A673 (cell line): ENCODE measurements around the gene USH1C. TPM values are rescaled to one million over a fixed set of nuclear protein-coding genes. Genes with fewer than 3 reads are reported as not detected.

Experiments used
- BruUV-seq: library from RNA; stranded (reverse); fragments of 400-500 nt; replicated peaks from 2 replicates; lab custom pipeline; 2021; lab: Mats Ljungman, UMichigan
- CTCF ChIA-PET: fragments of 300-600 bp; sonication (Branson Sonifier 250); formaldehyde crosslinking; loops from one replicate; lab custom pipeline; 2022; ENCODE audit warnings: antibody characterized with exemption; lab: Charles Lee
- POLR2A ChIA-PET: fragments of 300-600 bp; sonication (Branson Sonifier 250); formaldehyde crosslinking; loops from one replicate; lab custom pipeline; 2022; ENCODE audit warnings: antibody characterized with exemption; ENCODE audit not compliant: low non-redundant PET; lab: Charles Lee
- DNase-seq: peaks from one replicate; pipeline ENCODE4 v3.0.0-alpha.2; 2015; ENCODE audit warnings: low spot score
- H3K27ac ChIP-seq: fragments of 200-600 bp; sonication (generic); 2 replicates; pipeline ENCODE4 v1.5.1; 2016; ENCODE audit warnings: mixed run types, low read depth, mild to moderate bottlenecking, mixed read lengths, antibody characterized with exemption, low read length; ENCODE audit not compliant: poor library complexity, severe bottlenecking
- H3K27me3 ChIP-seq: fragments of 200-600 bp; sonication (generic); replicated peaks from 2 replicates; pipeline ENCODE4 v1.6.1; 2017; ENCODE audit warnings: mixed run types, low read depth, mild to moderate bottlenecking, mixed read lengths, antibody characterized with exemption, low read length; ENCODE audit not compliant: insufficient read depth, poor library complexity
- H3K36me3 ChIP-seq: fragments of 200-600 bp; sonication (generic); 2 replicates; pipeline ENCODE4 v1.6.1; 2016; ENCODE audit warnings: mixed run types, mild to moderate bottlenecking, mixed read lengths, antibody characterized with exemption, low read length; ENCODE audit not compliant: insufficient read depth, poor library complexity, severe bottlenecking
- H3K4me1 ChIP-seq: fragments of 200-600 bp; sonication (generic); 2 replicates; pipeline ENCODE4 v1.6.1; 2017; ENCODE audit warnings: mixed run types, mild to moderate bottlenecking, mixed read lengths, antibody characterized with exemption, low read length; ENCODE audit not compliant: insufficient read depth, poor library complexity, severe bottlenecking
- H3K4me3 ChIP-seq: fragments of 200-600 bp; sonication (generic); 2 replicates; pipeline ENCODE4 v1.5.1; 2016; ENCODE audit warnings: low read depth, mixed run types, mild to moderate bottlenecking, mixed read lengths, low read length; ENCODE audit not compliant: poor library complexity, severe bottlenecking
- H3K9me3 ChIP-seq: fragments of 200-600 bp; sonication (generic); 2 replicates; pipeline ENCODE4 v1.6.1; 2016; ENCODE audit warnings: mixed run types, low read depth, mild to moderate bottlenecking, mixed read lengths, antibody characterized with exemption, low read length; ENCODE audit not compliant: poor library complexity, severe bottlenecking
- EZH2 ChIP-seq: fragments of 200-600 bp; sonication (generic); IDR thresholded peaks from 2 replicates; pipeline ENCODE4 v1.6.1; 2017; ENCODE audit warnings: borderline replicate concordance, low read depth, mild to moderate bottlenecking, mixed read lengths, antibody characterized with exemption, low read length; ENCODE audit not compliant: poor library complexity, severe bottlenecking
- intact Hi-C: fragments of 100-400 bp; cut with micrococcal nuclease; formaldehyde crosslinking; loops from one replicate; pipeline ENCODE4 v1.10.0; 2022; ENCODE audit not compliant: unreplicated experiment
- total RNA-seq: library from RNA; stranded (reverse); gene quantifications from 2 replicates; pipeline ENCODE4 v1.2.3, GENCODE V29; 2021
- TF ChIP-seq, protein P1 (sequence below): fragments of 300-800, 200-600 bp; sonication (generic); conservative IDR thresholded peaks from 2 replicates; pipeline ENCODE4 v1.5.1; 2017; ENCODE audit warnings: low read depth, mild to moderate bottlenecking, antibody characterized with exemption, low read length, moderate library complexity, mixed read lengths

USH1C gene
- total RNA-seq, 1 experiment from 2014 or later: not detected

DNA sequence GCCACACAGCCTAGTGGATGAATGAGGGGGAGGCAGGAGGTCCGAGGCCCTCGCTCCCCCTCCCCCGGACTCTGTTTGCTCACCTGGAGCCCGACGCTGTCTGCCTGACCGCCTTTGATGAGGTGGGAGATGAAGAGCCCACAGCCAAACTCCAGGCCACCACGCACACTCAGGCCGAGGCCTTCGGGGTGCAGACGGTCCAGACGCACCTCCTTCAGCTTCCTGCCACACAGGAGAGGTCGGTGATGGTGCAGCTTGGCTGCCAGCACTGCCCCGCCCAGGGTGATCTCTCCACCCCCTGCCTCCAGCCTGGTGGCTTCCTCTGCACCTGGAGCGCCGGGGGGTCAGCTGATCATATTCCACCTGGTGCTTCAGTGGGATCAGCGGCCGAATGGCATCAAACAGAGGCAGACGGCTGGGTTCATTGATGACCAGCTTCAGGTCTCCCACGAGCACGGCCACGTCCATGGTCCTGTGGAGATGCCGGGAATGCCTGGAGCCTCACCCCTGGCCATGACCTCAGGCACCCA is 13.1 kb downstream of the USH1C start:
- DNase-seq: no peak
- no peak for TF ChIP-seq EZH2
- TF ChIP-seq, protein P1, sequence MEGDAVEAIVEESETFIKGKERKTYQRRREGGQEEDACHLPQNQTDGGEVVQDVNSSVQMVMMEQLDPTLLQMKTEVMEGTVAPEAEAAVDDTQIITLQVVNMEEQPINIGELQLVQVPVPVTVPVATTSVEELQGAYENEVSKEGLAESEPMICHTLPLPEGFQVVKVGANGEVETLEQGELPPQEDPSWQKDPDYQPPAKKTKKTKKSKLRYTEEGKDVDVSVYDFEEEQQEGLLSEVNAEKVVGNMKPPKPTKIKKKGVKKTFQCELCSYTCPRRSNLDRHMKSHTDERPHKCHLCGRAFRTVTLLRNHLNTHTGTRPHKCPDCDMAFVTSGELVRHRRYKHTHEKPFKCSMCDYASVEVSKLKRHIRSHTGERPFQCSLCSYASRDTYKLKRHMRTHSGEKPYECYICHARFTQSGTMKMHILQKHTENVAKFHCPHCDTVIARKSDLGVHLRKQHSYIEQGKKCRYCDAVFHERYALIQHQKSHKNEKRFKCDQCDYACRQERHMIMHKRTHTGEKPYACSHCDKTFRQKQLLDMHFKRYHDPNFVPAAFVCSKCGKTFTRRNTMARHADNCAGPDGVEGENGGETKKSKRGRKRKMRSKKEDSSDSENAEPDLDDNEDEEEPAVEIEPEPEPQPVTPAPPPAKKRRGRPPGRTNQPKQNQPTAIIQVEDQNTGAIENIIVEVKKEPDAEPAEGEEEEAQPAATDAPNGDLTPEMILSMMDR: no peak
- Histone ChIP-seq H3K4me1 (no peaks in the 10 kb centered on the region), H3K36me3 (no peaks in the 10 kb centered on the region), H3K4me3 (no peak overlapping the region), H3K27me3 (no peaks in the 10 kb centered on the region), H3K9me3 (no peaks in the 10 kb centered on the region), H3K27ac (no peak overlapping the region)
- intact Hi-C loops: no loop called here
- no TSS peak for BruUV-seq
- ChIA-PET POLR2A (no interaction called here), CTCF (no interaction called here)

DNA sequence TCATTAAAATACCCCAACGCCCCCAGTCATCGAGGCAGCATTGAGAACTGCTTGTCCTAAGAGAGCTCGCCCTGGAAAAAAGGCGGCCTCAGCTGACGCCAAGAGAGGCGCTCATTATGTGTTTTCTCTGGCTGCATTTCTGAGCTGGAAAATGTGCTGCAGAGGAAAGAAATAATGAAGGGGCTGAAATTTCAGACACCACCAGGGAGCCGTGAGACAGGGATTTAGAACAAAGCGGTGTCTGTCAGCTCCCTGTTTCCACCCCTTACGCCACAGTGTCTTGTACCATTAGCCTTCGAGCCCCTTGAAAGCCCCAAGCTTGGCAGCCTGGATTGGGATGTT is 14.4 kb downstream of the USH1C start:
- Histone ChIP-seq H3K36me3 (no peaks in the 10 kb centered on the region), H3K27me3 (no peaks in the 10 kb centered on the region), H3K9me3 (no peaks in the 10 kb centered on the region), H3K4me1 (no peaks in the 10 kb centered on the region), H3K4me3 (no peak overlapping the region), H3K27ac (no peak overlapping the region)
- DNase-seq: no peak
- POLR2A ChIA-PET: no interaction called here
- TF ChIP-seq EZH2: no peak
- TF ChIP-seq, protein P1: no peak
- no TSS peak for BruUV-seq
- intact Hi-C loops: no loop called here
- CTCF ChIA-PET: no interaction called here

DNA sequence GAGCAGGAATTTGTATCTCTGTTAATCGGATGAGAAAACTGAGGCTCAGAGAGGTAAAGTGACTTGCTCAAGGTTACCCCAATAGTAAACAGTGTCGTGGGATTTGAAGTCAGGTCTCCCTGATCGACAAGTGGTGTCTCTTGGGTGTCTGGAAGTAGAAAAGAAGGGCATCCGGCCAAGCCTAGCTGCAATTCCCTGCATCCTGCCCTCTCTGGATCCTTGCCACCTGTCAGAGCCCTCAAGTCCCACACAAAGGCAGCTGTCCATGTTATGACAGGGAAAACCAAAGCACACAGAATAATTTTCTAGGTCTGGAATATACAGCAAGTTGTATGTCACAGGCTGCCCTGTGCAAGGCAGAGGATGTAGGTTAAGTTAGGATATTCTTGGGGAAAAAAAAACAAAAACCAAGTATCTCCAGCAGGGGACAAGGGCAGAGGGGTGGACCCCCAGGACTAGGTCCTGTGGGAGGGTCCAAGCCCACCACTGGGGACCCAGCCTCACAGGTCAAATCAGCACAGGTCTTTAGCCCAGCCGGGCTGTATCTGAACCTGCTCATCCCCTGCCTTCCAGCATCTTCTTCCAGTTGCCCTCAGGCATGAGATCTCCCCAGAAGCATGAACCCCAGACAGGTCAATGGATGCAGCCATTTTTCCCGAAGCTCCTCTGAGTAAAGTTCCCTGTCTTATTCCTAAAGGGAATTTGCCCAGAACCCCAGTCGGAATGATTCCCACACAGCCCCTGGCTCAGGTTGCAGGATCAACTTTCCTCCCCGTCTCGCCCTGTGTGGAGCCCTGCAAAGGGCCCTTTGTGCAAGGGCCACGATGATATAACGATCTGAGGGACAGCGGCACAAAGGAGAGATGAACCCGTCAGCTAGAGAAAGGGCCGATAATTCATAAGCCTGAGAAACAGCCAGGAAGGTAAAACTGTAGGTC is 15.0 kb downstream of the USH1C start:
- Histone ChIP-seq H3K9me3 (no peaks in the 10 kb centered on the region), H3K36me3 (no peaks in the 10 kb centered on the region), H3K27ac (no peak overlapping the region), H3K4me1 (no peaks in the 10 kb centered on the region), H3K27me3 (no peaks in the 10 kb centered on the region), H3K4me3 (no peak overlapping the region)
- BruUV-seq: no TSS peak
- ChIA-PET CTCF (interaction anchor here (1.8 kb wide), 1 partner anchor 145 kb away, joined by 18 read pairs; no protein-coding TSS in a partner anchor), POLR2A (no interaction called here)
- no peak for DNase-seq
- intact Hi-C loops: loop anchor here (1.0 kb wide), 1 partner anchor 145 kb away; no protein-coding TSS in a partner anchor
- no peak for TF ChIP-seq EZH2
- TF ChIP-seq, protein P1: no peak
